ENCODE results near the gene TMEM244. TPM values are rescaled to one million over a fixed set of nuclear protein-coding genes. Genes with fewer than 3 reads are reported as not detected.

Gene TMEM244
- total and polyA plus RNA-seq, 2 of the 13 experiments (the other 11 are each of a cell fraction or from before 2014, with no cell fraction given): not detected

DNA sequence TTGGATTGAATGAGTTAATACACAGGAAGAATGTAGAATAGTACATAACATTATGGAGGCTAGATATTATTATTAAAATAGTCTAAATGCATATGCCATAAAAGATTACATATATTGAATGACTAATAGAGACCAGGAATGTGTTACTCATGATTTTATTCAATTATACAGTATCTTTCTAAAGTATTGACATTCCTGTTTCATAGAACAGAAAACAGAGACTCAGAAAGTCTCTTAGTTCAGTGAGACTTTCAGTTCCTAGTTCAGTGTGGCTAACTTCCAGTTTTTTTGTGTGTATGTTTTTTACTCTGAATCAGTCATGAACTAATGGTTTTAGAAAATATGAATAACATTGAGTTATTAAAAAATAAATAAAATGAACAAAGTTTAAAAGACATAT lies 34.6 kb upstream of the TMEM244 start:
- no peak overlapping the region for H3K4me3 ChIP-seq (replicated peaks in 1 of 3; ENCODE audit: insufficient read depth in 1 of 3, low read depth in 2 of 3, low read length in 3 of 3)
- no peaks in the 10 kb centered on the region for H3K9me3 ChIP-seq (ENCODE audit: low read length)
- H3K79me2 ChIP-seq (ENCODE audit: insufficient read depth, low read length): no peaks in the 10 kb centered on the region
- ChIA-PET CTCF (ENCODE audit: low intra/inter-chr PET ratio, low total read pairs) (no interaction called here), POLR2A (no interaction called here)
- H3K27me3 ChIP-seq (ENCODE audit: control insufficient read depth in 1 of 2, insufficient read depth in 2 of 2, low read length in 2 of 2): peaks cover 0 to 1% of the 10 kb centered on the region in 2 experiments; a peak in 1 of 5 replicates
- no TSS peak for BruUV-seq (replicated peaks)
- intact Hi-C loops (cut with micrococcal nuclease; ENCODE audit: unreplicated experiment) (no loop called here), in situ Hi-C loops (cut with HindIII; ENCODE audit: extremely low pct_ligation_motif_present, low pct_unique_long_range_greater_than_20kb) (no loop called here)
- H3K4me1 ChIP-seq (ENCODE audit: insufficient read depth, low read length): no peaks in the 10 kb centered on the region
- ATAC-seq (no peak), FAIRE-seq (no peak), DNase-seq (ENCODE audit: low spot score) (no peak)
- H3K4me2 ChIP-seq (ENCODE audit: low read depth, low read length): no peak overlapping the region
- H3K9ac ChIP-seq (ENCODE audit: insufficient read depth, low read depth, low read length): no peak overlapping the region
- H2AFZ ChIP-seq (ENCODE audit: low read length): no peak overlapping the region
- no peak overlapping the region for H3K27ac ChIP-seq (ENCODE audit: extremely low read length, insufficient read depth, low read length)
- no peaks in the 10 kb centered on the region for H4K20me1 ChIP-seq (ENCODE audit: insufficient read depth, low read length)
- no peaks in the 10 kb centered on the region for H3K36me3 ChIP-seq (replicated peaks in 1 of 2; ENCODE audit: control insufficient read depth in 1 of 2, insufficient read depth in 2 of 2, low read length in 2 of 2)
- TF ChIP-seq RFXANK (CRISPR knock-in tag; IDR thresholded peaks at IDR 0.05) (no peak), SMARCE1 (IDR thresholded peaks at IDR 0.05; ENCODE audit: borderline replicate concordance) (no peak)
- TF ChIP-seq, protein P1, sequence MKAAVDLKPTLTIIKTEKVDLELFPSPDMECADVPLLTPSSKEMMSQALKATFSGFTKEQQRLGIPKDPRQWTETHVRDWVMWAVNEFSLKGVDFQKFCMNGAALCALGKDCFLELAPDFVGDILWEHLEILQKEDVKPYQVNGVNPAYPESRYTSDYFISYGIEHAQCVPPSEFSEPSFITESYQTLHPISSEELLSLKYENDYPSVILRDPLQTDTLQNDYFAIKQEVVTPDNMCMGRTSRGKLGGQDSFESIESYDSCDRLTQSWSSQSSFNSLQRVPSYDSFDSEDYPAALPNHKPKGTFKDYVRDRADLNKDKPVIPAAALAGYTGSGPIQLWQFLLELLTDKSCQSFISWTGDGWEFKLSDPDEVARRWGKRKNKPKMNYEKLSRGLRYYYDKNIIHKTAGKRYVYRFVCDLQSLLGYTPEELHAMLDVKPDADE (CRISPR knock-in tag; IDR thresholded peaks at IDR 0.05): no peak

DNA sequence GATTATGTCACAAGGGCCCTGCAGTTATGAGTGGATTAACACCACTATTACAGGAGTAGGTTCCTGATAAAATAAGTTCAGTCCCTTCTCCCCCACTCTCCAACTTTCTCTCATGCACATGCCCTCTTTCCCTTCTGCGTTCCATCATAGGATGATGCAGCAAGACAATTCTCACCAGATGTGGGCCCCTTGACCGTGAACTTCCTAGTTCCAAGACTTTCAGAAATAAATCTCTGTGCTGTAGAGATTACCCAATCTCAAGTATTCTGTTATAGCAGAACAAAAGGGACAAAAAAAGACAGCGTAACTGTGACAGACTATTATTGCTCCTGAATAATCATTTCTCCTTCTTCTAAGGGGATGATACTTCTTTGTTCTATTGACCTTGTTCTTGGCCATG lies 33.8 kb upstream of the TMEM244 start:
- intact Hi-C loops (cut with micrococcal nuclease; ENCODE audit: unreplicated experiment) (no loop called here), in situ Hi-C loops (cut with HindIII; ENCODE audit: extremely low pct_ligation_motif_present, low pct_unique_long_range_greater_than_20kb) (no loop called here)
- Histone ChIP-seq H3K36me3 (replicated peaks in 1 of 2; ENCODE audit: control insufficient read depth in 1 of 2, insufficient read depth in 2 of 2, low read length in 2 of 2) (no peaks in the 10 kb centered on the region), H3K4me2 (ENCODE audit: low read depth, low read length) (no peak overlapping the region), H3K9me3 (ENCODE audit: low read length) (no peaks in the 10 kb centered on the region), H4K20me1 (ENCODE audit: insufficient read depth, low read length) (no peaks in the 10 kb centered on the region), H2AFZ (ENCODE audit: low read length) (no peak overlapping the region), H3K79me2 (ENCODE audit: insufficient read depth, low read length) (no peaks in the 10 kb centered on the region), H3K9ac (ENCODE audit: insufficient read depth, low read depth, low read length) (no peak overlapping the region), H3K4me3 (replicated peaks in 1 of 3; ENCODE audit: insufficient read depth in 1 of 3, low read depth in 2 of 3, low read length in 3 of 3) (no peak overlapping the region), H3K27ac (ENCODE audit: extremely low read length, insufficient read depth, low read length) (no peak overlapping the region), H3K4me1 (ENCODE audit: insufficient read depth, low read length) (no peaks in the 10 kb centered on the region), H3K27me3 (ENCODE audit: control insufficient read depth in 1 of 2, insufficient read depth in 2 of 2, low read length in 2 of 2) (peaks cover 1 to 4% of the 10 kb centered on the region in 2 experiments; a peak in 1 of 5 replicates)
- no TSS peak for BruUV-seq (replicated peaks)
- ATAC-seq: no peak
- DNase-seq (ENCODE audit: low spot score): no peak
- TF ChIP-seq DMAP1 (CRISPR knock-in tag; IDR thresholded peaks at IDR 0.05): no peak
- FAIRE-seq: no peak
- 22% methylated on average over 3 of the region's 3 CpGs for WGBS (ENCODE audit: low lambda C conversion rate)
- ChIA-PET POLR2A (no interaction called here), CTCF (ENCODE audit: low intra/inter-chr PET ratio, low total read pairs) (no interaction called here)
